Measurements from ENCODE around the gene SERPINB7. TPM values are rescaled to one million over a fixed set of nuclear protein-coding genes. Genes with fewer than 3 reads are reported as not detected.

Gene SERPINB7
- total and polyA plus RNA-seq, 2 of the 4 experiments (the other 2 are of a cell fraction) = 79.9 to 100 TPM

DNA sequence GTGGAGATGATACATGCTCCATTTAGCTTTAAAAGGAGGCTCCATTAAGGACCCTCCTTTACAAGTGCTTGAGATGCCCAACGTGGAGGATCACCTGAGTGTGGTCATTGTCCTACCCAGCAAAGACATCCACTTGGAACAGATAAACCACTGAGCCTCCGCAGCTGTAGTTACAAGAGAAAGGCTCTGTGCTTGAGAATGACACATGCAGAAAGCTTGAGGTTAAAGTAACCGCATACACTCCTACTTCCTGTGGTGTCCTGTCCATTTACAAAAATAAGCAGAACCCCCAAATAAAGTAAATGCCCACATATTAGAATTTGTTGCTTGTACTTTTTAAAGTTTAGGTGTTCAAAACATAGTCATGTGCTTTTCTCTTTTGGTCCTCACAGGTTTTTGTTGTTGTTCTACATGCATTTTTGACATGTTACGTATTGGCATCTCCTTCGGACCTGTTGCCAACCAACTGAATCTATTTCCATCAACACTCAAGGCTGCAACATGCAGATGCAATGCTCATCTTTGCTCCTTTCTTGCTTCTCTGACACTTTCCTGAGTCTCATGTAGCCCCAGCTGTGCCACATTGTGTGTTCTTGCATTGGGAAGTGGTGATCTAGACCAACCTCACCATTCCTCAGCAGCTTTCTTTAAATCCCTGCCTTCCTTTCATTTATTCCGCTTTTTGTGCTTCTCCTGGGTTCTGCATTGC, 56.0 kb downstream of the SERPINB7 start (continued):
- TF ChIP-seq, protein P1, sequence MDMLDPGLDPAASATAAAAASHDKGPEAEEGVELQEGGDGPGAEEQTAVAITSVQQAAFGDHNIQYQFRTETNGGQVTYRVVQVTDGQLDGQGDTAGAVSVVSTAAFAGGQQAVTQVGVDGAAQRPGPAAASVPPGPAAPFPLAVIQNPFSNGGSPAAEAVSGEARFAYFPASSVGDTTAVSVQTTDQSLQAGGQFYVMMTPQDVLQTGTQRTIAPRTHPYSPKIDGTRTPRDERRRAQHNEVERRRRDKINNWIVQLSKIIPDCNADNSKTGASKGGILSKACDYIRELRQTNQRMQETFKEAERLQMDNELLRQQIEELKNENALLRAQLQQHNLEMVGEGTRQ (IDR thresholded peaks at IDR 0.05; ENCODE audit: low read depth, low read length) = no peak
- TF ChIP-seq NFE2L2 (IDR thresholded peaks at IDR 0.05; ENCODE audit: low read depth, low read length) = no peak

DNA sequence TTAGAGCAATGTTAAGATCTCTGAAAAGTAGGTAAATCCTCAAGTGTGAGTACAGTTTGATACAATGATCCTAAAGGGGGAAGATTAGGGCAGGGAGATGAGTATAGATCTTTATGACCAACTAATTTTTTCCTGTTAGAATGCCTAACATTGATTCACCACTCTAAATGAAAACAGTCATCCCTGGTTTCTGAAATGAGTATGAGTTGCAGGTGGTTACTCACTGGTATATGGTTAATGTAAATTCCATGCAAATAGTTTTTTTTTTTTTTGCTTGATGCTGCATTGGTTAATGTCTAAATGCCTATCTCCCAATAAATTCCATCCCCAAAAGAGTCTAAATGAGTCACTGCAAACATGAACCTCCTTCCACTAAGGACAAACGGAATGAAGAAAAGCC, 57.3 kb downstream of the SERPINB7 start:
- H3K9me1 ChIP-seq (ENCODE audit: insufficient read depth, low read length) = peaks cover 9% of the 10 kb centered on the region
- H3K9ac ChIP-seq (ENCODE audit: low read depth, low read length) = no peak overlapping the region
- H3K23ac ChIP-seq (ENCODE audit: low read depth, low read length) = no peak overlapping the region; the same call in 1 of the 2 replicates
- no peak overlapping the region for H3K18ac ChIP-seq (ENCODE audit: low read depth, low read length)
- H2AK5ac ChIP-seq (ENCODE audit: low read depth, low read length) = no peak overlapping the region
- no peaks in the 10 kb centered on the region for H3K79me1 ChIP-seq (ENCODE audit: low read depth in 1 of 2, low read length in 2 of 2)
- in situ Hi-C loops (cut with MboI; ENCODE audit: low sequenced_read_pairs) (no loop called here), intact Hi-C loops (cut with micrococcal nuclease) (loop anchor here (5.0 kb wide), 1 partner anchor 70 kb away; no protein-coding TSS in a partner anchor), dilution Hi-C loops (cut with HindIII; ENCODE audit: low sequenced_read_pairs, unreplicated experiment) (no loop called here)
- no peak overlapping the region for H4K5ac ChIP-seq (ENCODE audit: low read depth, low read length)
- POLR2A ChIA-PET (ENCODE audit: unreplicated experiment) = no interaction called here
- no peak overlapping the region; the same call in 1 of the 2 replicates for H3K14ac ChIP-seq (replicated peaks; ENCODE audit: low read depth, low read length)
- DNase-seq (peak; percentile 86), ATAC-seq (ENCODE audit: low read depth) (peak; percentile 55)
- H3K4me2 ChIP-seq (ENCODE audit: low read depth, low read length) = peak overlapping the region; percentile 18; the same call in 1 of the 2 replicates
- H2BK120ac ChIP-seq (ENCODE audit: low read depth, low read length) = peak overlapping the region; percentile 64
- H3K36me3 ChIP-seq (ENCODE audit: control insufficient read depth, insufficient read depth, low read length) = no peaks in the 10 kb centered on the region
- no peak overlapping the region for H3K4me3 ChIP-seq (ENCODE audit: insufficient read depth, low read depth, low read length)
- H3K27ac ChIP-seq (ENCODE audit: insufficient read depth, low read length) = no peak overlapping the region
- peak overlapping the region in 1 of 2 experiments; percentile 2; a peak in 1 of 4 replicates for H4K8ac ChIP-seq (ENCODE audit: low read depth in 2 of 2, low read length in 2 of 2)
- H3K56ac ChIP-seq (ENCODE audit: extremely low read depth, insufficient read depth, low read length) = no peak overlapping the region
- H2AFZ ChIP-seq (replicated peaks; ENCODE audit: low read length, poor library complexity) = no peak overlapping the region
- no peak overlapping the region for H4K91ac ChIP-seq (ENCODE audit: insufficient read depth, low read depth, low read length)
- H2BK5ac ChIP-seq (ENCODE audit: low read depth, low read length, poor library complexity, severe bottlenecking) = peak overlapping the region; percentile 89
- CTCF ChIA-PET = no interaction called here
- H2BK15ac ChIP-seq (ENCODE audit: low read depth, low read length) = peak overlapping the region; percentile 21; the same call in 1 of the 3 replicates
- no peaks in the 10 kb centered on the region for H3K27me3 ChIP-seq (ENCODE audit: control insufficient read depth, insufficient read depth, low read length)
- no peaks in the 10 kb centered on the region for H3K9me3 ChIP-seq (ENCODE audit: control insufficient read depth, insufficient read depth, low read length)
- no CpG with 5 or more reads among the region's 1 CpG for WGBS, 2 experiments (ENCODE audit: extremely low coverage in 2 of 2, insufficient read length in 1 of 2)
- H3K4me1 ChIP-seq (ENCODE audit: control insufficient read depth, insufficient read depth, low read length) = peaks cover 11% of the 10 kb centered on the region; the same call in 1 of the 2 replicates
- no TSS peak for BruUV-seq (replicated peaks)
- no peaks in the 10 kb centered on the region for H4K20me1 ChIP-seq (ENCODE audit: insufficient read depth, low read length)
- H2AK9ac ChIP-seq (replicated peaks; ENCODE audit: low read depth, low read length, poor library complexity) = no peak overlapping the region
- H2BK20ac ChIP-seq (ENCODE audit: low read depth, low read length) = peak overlapping the region; percentile 90; the same call in 1 of the 2 replicates
- H3K4ac ChIP-seq (ENCODE audit: low read depth, low read length) = peak overlapping the region; percentile 84
- TF ChIP-seq MAFK (IDR thresholded peaks at IDR 0.05; ENCODE audit: low read depth, low read length) = no peak
- TF ChIP-seq, protein P2, sequence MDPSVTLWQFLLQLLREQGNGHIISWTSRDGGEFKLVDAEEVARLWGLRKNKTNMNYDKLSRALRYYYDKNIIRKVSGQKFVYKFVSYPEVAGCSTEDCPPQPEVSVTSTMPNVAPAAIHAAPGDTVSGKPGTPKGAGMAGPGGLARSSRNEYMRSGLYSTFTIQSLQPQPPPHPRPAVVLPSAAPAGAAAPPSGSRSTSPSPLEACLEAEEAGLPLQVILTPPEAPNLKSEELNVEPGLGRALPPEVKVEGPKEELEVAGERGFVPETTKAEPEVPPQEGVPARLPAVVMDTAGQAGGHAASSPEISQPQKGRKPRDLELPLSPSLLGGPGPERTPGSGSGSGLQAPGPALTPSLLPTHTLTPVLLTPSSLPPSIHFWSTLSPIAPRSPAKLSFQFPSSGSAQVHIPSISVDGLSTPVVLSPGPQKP (IDR thresholded peaks at IDR 0.05; ENCODE audit: borderline replicate concordance, low read depth, low read length) = no peak
- TF ChIP-seq, protein P1 (IDR thresholded peaks at IDR 0.05; ENCODE audit: low read depth, low read length) = no peak
- no peak for TF ChIP-seq POLR2A (IDR thresholded peaks at IDR 0.05; ENCODE audit: low read depth, low read length)
- TF ChIP-seq, protein P3, sequence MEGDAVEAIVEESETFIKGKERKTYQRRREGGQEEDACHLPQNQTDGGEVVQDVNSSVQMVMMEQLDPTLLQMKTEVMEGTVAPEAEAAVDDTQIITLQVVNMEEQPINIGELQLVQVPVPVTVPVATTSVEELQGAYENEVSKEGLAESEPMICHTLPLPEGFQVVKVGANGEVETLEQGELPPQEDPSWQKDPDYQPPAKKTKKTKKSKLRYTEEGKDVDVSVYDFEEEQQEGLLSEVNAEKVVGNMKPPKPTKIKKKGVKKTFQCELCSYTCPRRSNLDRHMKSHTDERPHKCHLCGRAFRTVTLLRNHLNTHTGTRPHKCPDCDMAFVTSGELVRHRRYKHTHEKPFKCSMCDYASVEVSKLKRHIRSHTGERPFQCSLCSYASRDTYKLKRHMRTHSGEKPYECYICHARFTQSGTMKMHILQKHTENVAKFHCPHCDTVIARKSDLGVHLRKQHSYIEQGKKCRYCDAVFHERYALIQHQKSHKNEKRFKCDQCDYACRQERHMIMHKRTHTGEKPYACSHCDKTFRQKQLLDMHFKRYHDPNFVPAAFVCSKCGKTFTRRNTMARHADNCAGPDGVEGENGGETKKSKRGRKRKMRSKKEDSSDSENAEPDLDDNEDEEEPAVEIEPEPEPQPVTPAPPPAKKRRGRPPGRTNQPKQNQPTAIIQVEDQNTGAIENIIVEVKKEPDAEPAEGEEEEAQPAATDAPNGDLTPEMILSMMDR (conservative IDR thresholded peaks at IDR 0.05; ENCODE audit: low read depth, low read length) = no peak
- no peak for TF ChIP-seq MXI1 (IDR thresholded peaks at IDR 0.05; ENCODE audit: borderline replicate concordance, low read depth, low read length)
- peak; percentile 24 for TF ChIP-seq RCOR1 (IDR thresholded peaks at IDR 0.05; ENCODE audit: insufficient replicate concordance, low read length)
- TF ChIP-seq RAD21 (IDR thresholded peaks at IDR 0.05; ENCODE audit: low read length) = no peak
- no peak for TF ChIP-seq NFE2L2 (IDR thresholded peaks at IDR 0.05; ENCODE audit: low read depth, low read length)
- TF ChIP-seq RFX5 (IDR thresholded peaks at IDR 0.05; ENCODE audit: low read depth, low read length) = no peak
